ENCODE measurements around the gene CHRNA4. TPM values are rescaled to one million over a fixed set of nuclear protein-coding genes. Genes with fewer than 3 reads are reported as not detected.

The CHRNA4 gene
- total and polyA plus RNA-seq, 2 of the 4 experiments (the other 2 are of a cell fraction), result not detected

DNA sequence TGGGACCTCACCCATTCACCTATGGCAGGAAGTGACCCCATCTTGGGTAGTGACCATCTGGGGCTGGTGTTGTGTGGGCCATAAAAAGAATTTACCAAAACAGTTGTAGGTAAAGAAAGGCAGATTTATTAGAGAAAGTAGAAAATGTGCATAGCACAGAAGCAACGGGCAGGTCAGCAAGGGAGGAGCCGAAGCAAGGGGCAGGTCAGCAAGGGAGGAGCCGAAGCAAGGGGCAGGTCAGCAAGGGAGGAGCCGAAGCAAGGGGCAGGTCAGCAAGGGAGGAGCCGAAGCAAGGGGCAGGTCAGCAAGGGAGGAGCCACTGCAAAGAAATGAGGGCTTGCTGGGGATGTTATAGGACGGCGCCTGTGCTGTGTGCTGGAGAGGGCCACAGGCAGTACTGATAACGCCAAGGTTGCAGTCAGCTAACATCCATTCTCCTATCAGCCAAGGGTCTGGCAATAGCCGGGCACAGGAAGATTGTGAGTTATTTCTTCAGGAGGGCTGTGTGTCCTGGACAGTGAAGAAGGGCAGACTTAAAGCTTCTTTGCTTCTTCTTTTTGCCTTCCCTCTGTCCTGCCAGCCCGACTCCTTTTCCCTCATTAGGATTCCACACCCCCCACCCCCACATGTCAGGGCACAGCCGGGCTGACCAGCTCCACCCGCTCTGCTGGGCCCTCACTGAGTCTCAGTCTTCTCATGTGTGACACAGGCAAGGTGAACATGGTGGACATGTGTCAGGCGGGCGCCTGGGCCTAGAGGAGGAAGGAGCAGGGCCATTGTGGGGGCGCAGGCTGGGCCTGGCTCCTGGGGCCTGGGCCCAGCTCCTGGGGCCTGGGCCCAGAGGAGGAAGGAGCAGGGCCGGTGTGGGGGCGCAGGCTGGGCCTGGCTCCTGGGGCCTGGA lies 31.6 kb upstream of the CHRNA4 start:
- no TSS peak for BruUV-seq (replicated peaks)
- H2BK5ac ChIP-seq (ENCODE audit: low read depth, low read length, poor library complexity, severe bottlenecking), result no peak overlapping the region
- H3K4ac ChIP-seq (ENCODE audit: low read depth, low read length), result no peak overlapping the region
- H2BK20ac ChIP-seq (ENCODE audit: low read depth, low read length), result no peak overlapping the region
- no peak overlapping the region for H3K14ac ChIP-seq (replicated peaks; ENCODE audit: low read depth, low read length)
- ATAC-seq (ENCODE audit: low read depth), result no peak
- H3K23ac ChIP-seq (ENCODE audit: low read depth, low read length), result no peak overlapping the region
- H3K79me1 ChIP-seq (ENCODE audit: low read depth in 1 of 2, low read length in 2 of 2), result no peaks in the 10 kb centered on the region
- no peak overlapping the region for H3K27ac ChIP-seq (ENCODE audit: insufficient read depth, low read length)
- no peak overlapping the region for H2AK5ac ChIP-seq (ENCODE audit: low read depth, low read length)
- 80% methylated on average over 2 of the region's 17 CpGs; no CpG with 5 or more reads in 1 of the 2 experiments for WGBS, 2 experiments (ENCODE audit: extremely low coverage in 2 of 2, insufficient read length in 1 of 2)
- dilution Hi-C loops (cut with HindIII; ENCODE audit: low sequenced_read_pairs, unreplicated experiment), result no loop called here
- H4K8ac ChIP-seq (ENCODE audit: low read depth in 2 of 2, low read length in 2 of 2), result no peak overlapping the region
- no peak overlapping the region for H2BK15ac ChIP-seq (ENCODE audit: low read depth, low read length)
- H2AFZ ChIP-seq (replicated peaks; ENCODE audit: low read length, poor library complexity), result no peak overlapping the region
- no peak overlapping the region for H2BK120ac ChIP-seq (ENCODE audit: low read depth, low read length)
- H4K91ac ChIP-seq (ENCODE audit: insufficient read depth, low read depth, low read length), result no peak overlapping the region
- H4K20me1 ChIP-seq (ENCODE audit: insufficient read depth, low read length), result no peaks in the 10 kb centered on the region
- ChIA-PET CTCF (no interaction called here), POLR2A (ENCODE audit: unreplicated experiment) (no interaction called here)
- H3K9me1 ChIP-seq (ENCODE audit: insufficient read depth, low read length), result no peaks in the 10 kb centered on the region
- DNase-seq, result no peak
- intact Hi-C loops (cut with micrococcal nuclease), result no loop called here
- no peak overlapping the region for H3K18ac ChIP-seq (ENCODE audit: low read depth, low read length)
- no peak overlapping the region for H3K9ac ChIP-seq (ENCODE audit: low read depth, low read length)
- H3K4me2 ChIP-seq (ENCODE audit: low read depth, low read length), result no peak overlapping the region
- peaks cover 6% of the 10 kb centered on the region for H3K9me3 ChIP-seq (ENCODE audit: control insufficient read depth, insufficient read depth, low read length)
- no peak overlapping the region for H3K4me3 ChIP-seq (ENCODE audit: insufficient read depth, low read depth, low read length)
- H3K27me3 ChIP-seq (ENCODE audit: control insufficient read depth, insufficient read depth, low read length), result peaks cover 20% of the 10 kb centered on the region
- in situ Hi-C loops (cut with MboI; ENCODE audit: low sequenced_read_pairs), result no loop called here
- H3K56ac ChIP-seq (ENCODE audit: extremely low read depth, insufficient read depth, low read length), result no peak overlapping the region
- H4K5ac ChIP-seq (ENCODE audit: low read depth, low read length), result no peak overlapping the region
- peaks cover 2% of the 10 kb centered on the region; the same call in 1 of the 2 replicates for H3K4me1 ChIP-seq (ENCODE audit: control insufficient read depth, insufficient read depth, low read length)
- no peaks in the 10 kb centered on the region for H3K36me3 ChIP-seq (ENCODE audit: control insufficient read depth, insufficient read depth, low read length)
- H2AK9ac ChIP-seq (replicated peaks; ENCODE audit: low read depth, low read length, poor library complexity), result no peak overlapping the region
- TF ChIP-seq SMC3 (IDR thresholded peaks at IDR 0.05; ENCODE audit: low read depth, low read length) (no peak), RAD21 (IDR thresholded peaks at IDR 0.05; ENCODE audit: low read length) (no peak), MAZ (IDR thresholded peaks at IDR 0.05; ENCODE audit: borderline replicate concordance, low read depth, low read length) (no peak), NFE2L2 (IDR thresholded peaks at IDR 0.05; ENCODE audit: low read depth, low read length) (no peak), CHD1 (IDR thresholded peaks at IDR 0.05; ENCODE audit: low read depth, low read length) (no peak), MXI1 (IDR thresholded peaks at IDR 0.05; ENCODE audit: borderline replicate concordance, low read depth, low read length) (no peak), RCOR1 (IDR thresholded peaks at IDR 0.05; ENCODE audit: insufficient replicate concordance, low read length) (no peak), BHLHE40 (IDR thresholded peaks at IDR 0.05; ENCODE audit: low read depth, low read length) (no peak), RFX5 (IDR thresholded peaks at IDR 0.05; ENCODE audit: low read depth, low read length) (no peak), FOS (IDR thresholded peaks at IDR 0.05; ENCODE audit: low read depth, low read length) (no peak)
- TF ChIP-seq, protein P1, sequence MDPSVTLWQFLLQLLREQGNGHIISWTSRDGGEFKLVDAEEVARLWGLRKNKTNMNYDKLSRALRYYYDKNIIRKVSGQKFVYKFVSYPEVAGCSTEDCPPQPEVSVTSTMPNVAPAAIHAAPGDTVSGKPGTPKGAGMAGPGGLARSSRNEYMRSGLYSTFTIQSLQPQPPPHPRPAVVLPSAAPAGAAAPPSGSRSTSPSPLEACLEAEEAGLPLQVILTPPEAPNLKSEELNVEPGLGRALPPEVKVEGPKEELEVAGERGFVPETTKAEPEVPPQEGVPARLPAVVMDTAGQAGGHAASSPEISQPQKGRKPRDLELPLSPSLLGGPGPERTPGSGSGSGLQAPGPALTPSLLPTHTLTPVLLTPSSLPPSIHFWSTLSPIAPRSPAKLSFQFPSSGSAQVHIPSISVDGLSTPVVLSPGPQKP (IDR thresholded peaks at IDR 0.05; ENCODE audit: borderline replicate concordance, low read depth, low read length), result no peak
- TF ChIP-seq, protein P2, sequence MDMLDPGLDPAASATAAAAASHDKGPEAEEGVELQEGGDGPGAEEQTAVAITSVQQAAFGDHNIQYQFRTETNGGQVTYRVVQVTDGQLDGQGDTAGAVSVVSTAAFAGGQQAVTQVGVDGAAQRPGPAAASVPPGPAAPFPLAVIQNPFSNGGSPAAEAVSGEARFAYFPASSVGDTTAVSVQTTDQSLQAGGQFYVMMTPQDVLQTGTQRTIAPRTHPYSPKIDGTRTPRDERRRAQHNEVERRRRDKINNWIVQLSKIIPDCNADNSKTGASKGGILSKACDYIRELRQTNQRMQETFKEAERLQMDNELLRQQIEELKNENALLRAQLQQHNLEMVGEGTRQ (IDR thresholded peaks at IDR 0.05; ENCODE audit: low read depth, low read length), result no peak
- TF ChIP-seq, protein P3, sequence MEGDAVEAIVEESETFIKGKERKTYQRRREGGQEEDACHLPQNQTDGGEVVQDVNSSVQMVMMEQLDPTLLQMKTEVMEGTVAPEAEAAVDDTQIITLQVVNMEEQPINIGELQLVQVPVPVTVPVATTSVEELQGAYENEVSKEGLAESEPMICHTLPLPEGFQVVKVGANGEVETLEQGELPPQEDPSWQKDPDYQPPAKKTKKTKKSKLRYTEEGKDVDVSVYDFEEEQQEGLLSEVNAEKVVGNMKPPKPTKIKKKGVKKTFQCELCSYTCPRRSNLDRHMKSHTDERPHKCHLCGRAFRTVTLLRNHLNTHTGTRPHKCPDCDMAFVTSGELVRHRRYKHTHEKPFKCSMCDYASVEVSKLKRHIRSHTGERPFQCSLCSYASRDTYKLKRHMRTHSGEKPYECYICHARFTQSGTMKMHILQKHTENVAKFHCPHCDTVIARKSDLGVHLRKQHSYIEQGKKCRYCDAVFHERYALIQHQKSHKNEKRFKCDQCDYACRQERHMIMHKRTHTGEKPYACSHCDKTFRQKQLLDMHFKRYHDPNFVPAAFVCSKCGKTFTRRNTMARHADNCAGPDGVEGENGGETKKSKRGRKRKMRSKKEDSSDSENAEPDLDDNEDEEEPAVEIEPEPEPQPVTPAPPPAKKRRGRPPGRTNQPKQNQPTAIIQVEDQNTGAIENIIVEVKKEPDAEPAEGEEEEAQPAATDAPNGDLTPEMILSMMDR (conservative IDR thresholded peaks at IDR 0.05; ENCODE audit: low read depth, low read length), result no peak
